K562 (cell line): ENCODE measurements around the gene INPP4B. TPM values are rescaled to one million over a fixed set of nuclear protein-coding genes. Genes with fewer than 3 reads are reported as not detected.

Experiments
- PHB2 ChIP-seq: fragments of 450-650 bp; IDR thresholded peaks from 2 replicates; pipeline ENCODE4 v1.6.1; 2017; ENCODE audit warnings: low read depth
- RBM39 ChIP-seq: fragments of 200-400 bp; formaldehyde crosslinking; optimal IDR thresholded peaks from 2 replicates; pipeline ENCODE3; 2018; ENCODE audit warnings: low read depth, low read length
- SAP30 ChIP-seq: fragments of 200-600 bp; sonication (generic); IDR thresholded peaks from 2 replicates; pipeline ENCODE4 v1.6.1; 2012; ENCODE audit warnings: borderline replicate concordance, low read depth, mild to moderate bottlenecking, moderate library complexity, low read length, control low read depth, inconsistent platforms; ENCODE audit not compliant: insufficient read depth, poor library complexity, severe bottlenecking
- SP2 ChIP-seq: IDR thresholded peaks from 2 replicates; pipeline ENCODE4 v1.6.1; 2011; ENCODE audit warnings: mild to moderate bottlenecking, low read depth, low read length, moderate library complexity; ENCODE audit not compliant: poor library complexity, severe bottlenecking; ENCODE audit errors: extremely low read depth
- polyA plus RNA-seq, 8 experiments: library from polyadenylated mRNA; depleted of rRNA in 4 of 8; stranded (reverse) in 5 of 8; unstranded in 3 of 8; fragments of >200 nt; fragmentation: Nextera tagmentation in 2 of 8; fragmentation: Illumina TruSeq in 1 of 8; extraction: Ambion mirVana in 2 of 8; extraction: Trizol in 1 of 8; gene quantifications; 2 replicates each; pipeline versions ENCODE4 v1.2.1 to v1.2.3, GENCODE V29; 2011 to 2014; ENCODE audit warnings: inconsistent platforms in 1 of 8, missing spikeins in 1 of 8
- total RNA-seq, 7 experiments: library from RNA; depleted of rRNA in 6 of 7; stranded (reverse); fragments of >200 nt in 6 of 7; fragmentation: Illumina TruSeq in 2 of 7; extraction: Trizol in 2 of 7; gene quantifications; 2 replicates each; pipeline versions ENCODE4 v1.2.1 to v1.2.3, GENCODE V29; 2011 to 2021; ENCODE audit warnings: low replicate concordance in 1 of 7
- TF ChIP-seq, protein P1 (sequence below): fragments of 450-650 bp; IDR thresholded peaks from 2 replicates; pipeline ENCODE4 v1.6.1; 2017; ENCODE audit warnings: antibody characterized with exemption
- TF ChIP-seq, protein P2 (sequence below), 2 experiments: IDR thresholded peaks; 2 replicates each; pipeline ENCODE4 v1.6.1; 2012; ENCODE audit warnings: improper control_type of control experiment in 2 of 2, low read depth in 2 of 2, low read length in 2 of 2, borderline replicate concordance in 1 of 2

Gene INPP4B
- total and polyA plus RNA-seq, 9 of the 15 experiments (the other 6 are each of a cell fraction or from before 2014, with no cell fraction given), result 0.04 to 0.11 TPM; not detected in 7

DNA sequence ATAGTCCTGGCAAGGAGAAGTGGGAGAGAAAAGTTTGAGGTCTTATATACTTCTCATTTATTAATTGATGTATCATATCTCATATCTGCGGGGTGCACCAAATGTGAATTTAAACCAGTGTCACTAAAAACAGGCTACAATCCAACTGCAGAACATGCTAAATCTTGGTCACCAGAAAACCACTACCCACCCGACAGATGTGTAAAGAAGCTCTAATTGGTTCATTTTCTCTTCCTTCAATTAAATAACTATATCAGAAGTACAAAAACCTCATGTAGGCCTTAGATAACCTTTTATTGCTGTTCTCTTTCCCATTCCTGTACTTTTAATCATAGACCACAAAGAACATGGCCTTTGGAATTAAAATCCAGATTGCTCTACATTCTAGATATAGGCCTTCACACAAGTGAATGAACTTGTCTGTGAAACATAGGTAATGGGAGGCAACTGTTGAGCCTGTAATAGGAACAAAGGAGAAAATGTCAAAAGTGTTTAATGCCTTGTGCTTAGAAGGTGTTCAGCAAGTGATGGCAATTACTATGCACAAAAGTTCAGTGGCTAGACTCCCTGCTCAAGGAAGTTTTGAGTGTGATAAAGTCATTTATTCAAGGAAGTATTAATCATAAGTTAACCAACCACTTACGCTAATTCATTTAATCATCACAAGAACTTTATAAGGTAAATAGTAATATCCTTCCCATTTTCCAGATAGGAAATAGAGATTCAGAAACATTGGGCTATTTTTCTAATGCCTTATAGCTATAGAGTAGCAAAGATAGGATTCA is 425.6 kb downstream of the INPP4B start (continued):
- TF ChIP-seq, protein P1, sequence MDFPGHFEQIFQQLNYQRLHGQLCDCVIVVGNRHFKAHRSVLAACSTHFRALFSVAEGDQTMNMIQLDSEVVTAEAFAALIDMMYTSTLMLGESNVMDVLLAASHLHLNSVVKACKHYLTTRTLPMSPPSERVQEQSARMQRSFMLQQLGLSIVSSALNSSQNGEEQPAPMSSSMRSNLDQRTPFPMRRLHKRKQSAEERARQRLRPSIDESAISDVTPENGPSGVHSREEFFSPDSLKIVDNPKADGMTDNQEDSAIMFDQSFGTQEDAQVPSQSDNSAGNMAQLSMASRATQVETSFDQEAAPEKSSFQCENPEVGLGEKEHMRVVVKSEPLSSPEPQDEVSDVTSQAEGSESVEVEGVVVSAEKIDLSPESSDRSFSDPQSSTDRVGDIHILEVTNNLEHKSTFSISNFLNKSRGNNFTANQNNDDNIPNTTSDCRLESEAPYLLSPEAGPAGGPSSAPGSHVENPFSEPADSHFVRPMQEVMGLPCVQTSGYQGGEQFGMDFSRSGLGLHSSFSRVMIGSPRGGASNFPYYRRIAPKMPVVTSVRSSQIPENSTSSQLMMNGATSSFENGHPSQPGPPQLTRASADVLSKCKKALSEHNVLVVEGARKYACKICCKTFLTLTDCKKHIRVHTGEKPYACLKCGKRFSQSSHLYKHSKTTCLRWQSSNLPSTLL, result no peak
- TF ChIP-seq RBM39 (no peak), SAP30 (no peak), PHB2 (no peak), SP2 (no peak)
- TF ChIP-seq, protein P2, sequence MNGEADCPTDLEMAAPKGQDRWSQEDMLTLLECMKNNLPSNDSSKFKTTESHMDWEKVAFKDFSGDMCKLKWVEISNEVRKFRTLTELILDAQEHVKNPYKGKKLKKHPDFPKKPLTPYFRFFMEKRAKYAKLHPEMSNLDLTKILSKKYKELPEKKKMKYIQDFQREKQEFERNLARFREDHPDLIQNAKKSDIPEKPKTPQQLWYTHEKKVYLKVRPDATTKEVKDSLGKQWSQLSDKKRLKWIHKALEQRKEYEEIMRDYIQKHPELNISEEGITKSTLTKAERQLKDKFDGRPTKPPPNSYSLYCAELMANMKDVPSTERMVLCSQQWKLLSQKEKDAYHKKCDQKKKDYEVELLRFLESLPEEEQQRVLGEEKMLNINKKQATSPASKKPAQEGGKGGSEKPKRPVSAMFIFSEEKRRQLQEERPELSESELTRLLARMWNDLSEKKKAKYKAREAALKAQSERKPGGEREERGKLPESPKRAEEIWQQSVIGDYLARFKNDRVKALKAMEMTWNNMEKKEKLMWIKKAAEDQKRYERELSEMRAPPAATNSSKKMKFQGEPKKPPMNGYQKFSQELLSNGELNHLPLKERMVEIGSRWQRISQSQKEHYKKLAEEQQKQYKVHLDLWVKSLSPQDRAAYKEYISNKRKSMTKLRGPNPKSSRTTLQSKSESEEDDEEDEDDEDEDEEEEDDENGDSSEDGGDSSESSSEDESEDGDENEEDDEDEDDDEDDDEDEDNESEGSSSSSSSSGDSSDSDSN (IDR thresholded peaks at IDR 0.05; ENCODE audit: borderline replicate concordance in 1 of 2, low read depth in 2 of 2, low read length in 2 of 2), result no peak
- TF ChIP-seq, all 486 proteins: peak for 0
